ENCODE measurements around the gene POLR3H. TPM values are rescaled to one million over a fixed set of nuclear protein-coding genes. Genes with fewer than 3 reads are reported as not detected.

Gene POLR3H
- total RNA-seq, 4 donors from 2014 or later, result 10.2 to 30.3 (median 19.9) TPM

DNA sequence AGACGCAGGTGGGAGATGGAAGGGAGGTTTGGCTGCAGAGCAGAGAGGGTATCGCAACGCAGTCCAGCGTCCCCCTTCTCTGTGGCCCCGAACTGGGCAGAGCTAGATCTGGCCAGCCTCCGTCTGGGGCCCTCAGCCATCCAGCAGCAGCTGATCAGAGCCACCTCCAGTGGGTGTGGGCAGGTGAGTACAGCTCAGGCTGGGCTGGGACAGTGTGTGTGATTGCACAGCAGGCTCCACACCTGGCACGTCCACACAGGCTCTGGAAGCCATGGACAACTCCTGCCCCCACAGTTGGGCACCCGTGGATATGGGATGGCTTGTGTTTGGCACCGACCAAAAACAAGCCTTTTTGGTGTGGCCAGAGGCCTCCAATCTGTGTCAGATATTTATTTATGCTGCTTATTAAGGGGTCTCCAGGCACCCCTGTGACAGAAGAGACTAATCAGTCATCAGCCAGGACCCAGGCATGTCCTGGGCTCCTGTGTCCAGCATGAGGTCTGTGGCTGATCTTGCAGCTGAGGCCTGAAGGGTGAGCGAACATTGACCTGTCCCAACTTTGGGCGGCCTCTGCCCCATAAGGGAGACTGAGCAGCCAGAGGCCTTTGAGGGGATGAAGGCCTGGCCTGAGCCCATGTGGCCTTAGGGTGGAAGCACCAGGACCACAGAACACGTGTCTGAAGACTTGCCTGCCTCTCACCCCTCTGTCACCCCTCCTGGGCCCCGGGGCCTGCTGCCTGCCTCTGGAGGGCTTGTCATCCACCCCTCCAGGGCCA, 18.6 kb downstream of the POLR3H start:
- no peak for TF ChIP-seq CTCF (IDR thresholded peaks at IDR 0.05; ENCODE audit: low read depth)

- TF ChIP-seq CTCF (IDR thresholded peaks at IDR 0.05; ENCODE audit: low read depth), result no peak
Measured at GRCh38 chr22:41524809-41525449, 19.3 kb downstream of the POLR3H start.

DNA sequence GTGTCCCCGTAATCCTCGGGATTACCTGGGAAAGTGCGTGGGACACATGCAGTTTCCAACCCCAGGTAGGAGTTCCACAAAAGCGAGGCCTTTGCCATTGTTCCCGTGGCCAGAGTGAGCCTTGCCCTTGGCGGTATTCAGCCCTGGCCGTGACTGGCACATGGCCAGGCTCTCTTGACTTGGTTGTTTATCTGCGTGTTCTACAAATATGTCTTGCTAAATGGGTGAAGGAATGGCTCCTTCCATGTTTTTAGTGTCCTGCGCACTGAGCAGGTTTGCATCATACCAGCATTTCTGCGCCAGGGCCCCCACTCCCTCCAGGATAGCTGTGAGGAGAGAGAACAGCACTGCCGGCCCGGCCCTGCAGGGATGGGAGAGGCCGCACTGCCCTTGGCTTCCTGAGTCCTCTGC, 20.0 kb downstream of the POLR3H start:
- no peak for TF ChIP-seq CTCF (IDR thresholded peaks at IDR 0.05; ENCODE audit: low read depth)

DNA sequence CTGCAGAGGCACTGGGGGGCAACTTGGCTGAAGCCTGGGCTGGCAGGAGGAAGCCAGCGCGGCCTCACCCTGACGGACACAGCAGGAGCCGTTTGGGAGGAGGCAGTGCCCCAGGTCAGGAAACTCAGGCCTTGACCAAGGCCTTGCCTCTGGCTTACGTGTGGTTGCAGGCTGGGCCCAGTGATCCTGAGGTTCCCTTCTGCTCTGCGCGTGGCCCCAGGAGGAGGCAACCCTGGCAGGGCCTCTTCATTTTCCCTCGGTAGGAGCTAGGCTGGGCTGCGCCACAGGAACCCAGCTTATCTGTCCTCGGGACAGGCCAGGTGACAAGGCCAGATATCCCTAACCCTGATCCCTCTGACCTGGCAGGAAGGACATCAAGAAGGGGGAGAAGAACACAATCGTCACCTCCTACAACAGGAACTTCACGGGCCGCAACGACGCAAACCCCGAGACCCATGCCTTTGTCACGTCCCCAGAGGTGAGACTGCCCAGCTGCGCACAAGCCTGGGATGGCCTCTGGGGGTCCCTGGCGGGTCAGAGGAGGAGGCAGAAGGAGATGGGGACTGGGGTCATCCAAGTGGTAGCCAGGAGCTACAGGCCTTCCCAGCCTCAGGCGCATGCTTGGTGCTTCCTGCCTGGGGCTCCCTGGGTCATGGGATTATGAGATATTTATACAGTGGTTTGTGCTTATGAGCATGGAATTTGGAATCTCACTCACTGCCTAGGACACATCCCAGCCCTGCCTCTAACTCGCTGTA, 20.6 kb downstream of the POLR3H start:
- no peak for TF ChIP-seq CTCF (IDR thresholded peaks at IDR 0.05; ENCODE audit: low read depth)

GRCh38 chr22:41522813-41523212, 21.5 kb downstream of the POLR3H start:
- no peak for TF ChIP-seq CTCF (IDR thresholded peaks at IDR 0.05; ENCODE audit: low read depth)

DNA sequence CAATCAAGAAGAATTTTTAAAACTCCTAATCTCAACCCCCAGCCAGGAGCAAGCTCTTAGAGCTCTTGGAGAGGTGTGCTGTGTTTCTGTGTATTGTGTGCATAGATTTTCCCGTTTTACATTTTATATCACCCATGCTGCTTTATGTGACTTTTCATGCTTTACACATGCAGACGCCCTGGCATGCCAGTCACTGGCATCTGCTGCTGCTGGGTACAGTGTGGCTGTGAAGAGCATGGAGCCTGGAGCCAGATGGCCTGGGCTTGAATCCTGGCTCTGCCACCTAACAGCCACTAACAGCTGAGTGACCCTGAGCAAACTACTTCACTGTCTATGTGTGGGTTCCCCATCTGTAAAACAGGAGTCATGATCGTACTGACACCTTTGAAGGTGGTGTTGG, 23.1 kb downstream of the POLR3H start:
- no peak for TF ChIP-seq CTCF (IDR thresholded peaks at IDR 0.05; ENCODE audit: low read depth)

- TF ChIP-seq CTCF (IDR thresholded peaks at IDR 0.05; ENCODE audit: low read depth), result no peak
Measured at GRCh38 chr22:41518048-41518347, 26.3 kb downstream of the POLR3H start.
